GM23338 (cell line): ENCODE data around the gene IDH2. TPM values are rescaled to one million over a fixed set of nuclear protein-coding genes. Genes with fewer than 3 reads are reported as not detected.
A peak's percentile ranks its signal among the peaks of the same experiment; 100 is the strongest.

Source experiments
- ATAC-seq: fragments of 200-7000 bp; cut with Tn5 transposase; 3 replicates; pipeline ENCODE4 v1.9.1; 2020
- DNase-seq: peaks from one replicate; pipeline ENCODE4 v3.0.0-alpha.2; 2015; ENCODE audit warnings: low spot score
- H2AFZ ChIP-seq: fragments of 200-600 bp; sonication (generic); 2 replicates; pipeline ENCODE4 v1.8.0; 2016; ENCODE audit warnings: antibody characterized with exemption, mild to moderate bottlenecking, moderate library complexity
- H3F3A ChIP-seq: fragments of 200-600 bp; sonication (generic); replicated peaks from 2 replicates; pipeline ENCODE4 v1.8.0; 2017; ENCODE audit warnings: antibody characterized with exemption, mixed run types, low read depth
- H3K27ac ChIP-seq: fragments of 200-600 bp; sonication (generic); 2 replicates; pipeline ENCODE4 v1.6.1; 2016; ENCODE audit warnings: low read depth
- H3K27me3 ChIP-seq: fragments of 200-600 bp; sonication (generic); 2 replicates; pipeline ENCODE4 v1.8.0; 2016; ENCODE audit warnings: mild to moderate bottlenecking, mixed run types, moderate library complexity; ENCODE audit not compliant: insufficient read depth
- H3K36me3 ChIP-seq: fragments of 200-600 bp; sonication (generic); 2 replicates; pipeline ENCODE4 v1.8.0; 2016; ENCODE audit warnings: mild to moderate bottlenecking; ENCODE audit not compliant: insufficient read depth
- H3K4me1 ChIP-seq: fragments of 200-600 bp; sonication (generic); 2 replicates; pipeline ENCODE4 v1.8.0; 2016; ENCODE audit warnings: mild to moderate bottlenecking, moderate library complexity; ENCODE audit not compliant: insufficient read depth
- H3K4me2 ChIP-seq: fragments of 200-600 bp; sonication (generic); 2 replicates; pipeline ENCODE4 v1.7.1; 2017; ENCODE audit warnings: mixed run types
- H3K4me3 ChIP-seq: fragments of 200-600 bp; sonication (generic); 2 replicates; pipeline ENCODE4 v1.6.1; 2016; ENCODE audit warnings: mixed run types
- H3K79me2 ChIP-seq: fragments of 200-600 bp; sonication (generic); replicated peaks from 2 replicates; pipeline ENCODE4 v1.8.0; 2017; ENCODE audit warnings: mild to moderate bottlenecking; ENCODE audit not compliant: insufficient read depth
- H3K9me2 ChIP-seq: fragments of 200-600 bp; sonication (generic); 2 replicates; pipeline ENCODE4 v1.8.0; 2017; ENCODE audit not compliant: insufficient read depth
- H4K20me1 ChIP-seq: fragments of 200-600 bp; sonication (generic); replicated peaks from 2 replicates; pipeline ENCODE4 v1.8.0; 2017; ENCODE audit warnings: mild to moderate bottlenecking; ENCODE audit not compliant: insufficient read depth
- H3K27ac Mint-ChIP-seq: 2 replicates; pipeline ENCODE4 v1.8.0; 2020; ENCODE audit warnings: inconsistent platforms, mild to moderate bottlenecking, moderate library complexity, mixed read lengths
- H3K27me3 Mint-ChIP-seq: 3 replicates; pipeline ENCODE4 v1.8.0; 2022; ENCODE audit warnings: low read depth, mild to moderate bottlenecking, moderate library complexity, mixed read lengths, inconsistent platforms; ENCODE audit not compliant: insufficient read depth, poor library complexity
- H3K36me3 Mint-ChIP-seq: 3 replicates; pipeline ENCODE4 v1.8.0; 2021; ENCODE audit warnings: low read depth, mild to moderate bottlenecking, inconsistent platforms, moderate library complexity, mixed read lengths
- H3K4me1 Mint-ChIP-seq: 3 replicates; pipeline ENCODE4 v1.8.0; 2020; ENCODE audit warnings: mild to moderate bottlenecking, inconsistent platforms, mixed read lengths
- H3K4me3 Mint-ChIP-seq: 3 replicates; pipeline ENCODE4 v1.8.0; 2021; ENCODE audit warnings: moderate library complexity, mild to moderate bottlenecking, inconsistent platforms, mixed read lengths
- H3K9me3 Mint-ChIP-seq: 3 replicates; pipeline ENCODE4 v1.8.0; 2020; ENCODE audit warnings: moderate library complexity, mild to moderate bottlenecking, inconsistent platforms, mixed read lengths
- ZNF114 ChIP-seq: fragments of 250-450 bp; sonication (Bioruptor Pico); IDR thresholded peaks from 2 replicates; pipeline ENCODE4 v1.5.0; 2020; ENCODE audit warnings: mild to moderate bottlenecking, moderate library complexity
- ZNF331 ChIP-seq: fragments of 250-450 bp; sonication (Bioruptor Pico); IDR thresholded peaks from 2 replicates; pipeline ENCODE4 v1.5.0; 2020; ENCODE audit warnings: low read depth, mild to moderate bottlenecking, moderate library complexity
- polyA plus RNA-seq: library from polyadenylated mRNA; unstranded; fragments of >200 nt; fragmentation: Nextera tagmentation; extraction: Ambion mirVana; gene quantifications from 2 replicates; pipeline ENCODE4 v1.2.1, GENCODE V29; 2016
- total RNA-seq: library from RNA; depleted of rRNA; stranded (reverse); fragments of >200 nt; shearing (Covaris generic); gene quantifications from 2 replicates; pipeline ENCODE4 v1.2.3, GENCODE V29; 2014
- TF ChIP-seq, protein P1 (sequence below), 2 experiments: fragments of 200-600 bp in 1 of 2; sonication (generic) in 1 of 2; conservative IDR thresholded peaks; 2 replicates each; pipeline versions ENCODE4 v1.5.1 to v1.6.1; 2016 to 2017; ENCODE audit warnings: antibody characterized with exemption in 2 of 2, low read depth in 2 of 2, mild to moderate bottlenecking in 2 of 2, moderate library complexity in 1 of 2
- TF ChIP-seq, protein P2 (sequence below): IDR thresholded peaks from one replicate; pipeline ENCODE4 v1.6.1; 2018; ENCODE audit warnings: antibody characterized with exemption; ENCODE audit not compliant: unreplicated experiment
- TF ChIP-seq, protein P3 (sequence below): fragments of 250-450 bp; sonication (Bioruptor Pico); IDR thresholded peaks from 2 replicates; pipeline ENCODE4 v1.5.0; 2020; ENCODE audit warnings: mild to moderate bottlenecking, moderate library complexity

The IDH2 gene
- total and polyA plus RNA-seq, 2 experiments from 2014 or later = 54.9 to 64.0 TPM

DNA sequence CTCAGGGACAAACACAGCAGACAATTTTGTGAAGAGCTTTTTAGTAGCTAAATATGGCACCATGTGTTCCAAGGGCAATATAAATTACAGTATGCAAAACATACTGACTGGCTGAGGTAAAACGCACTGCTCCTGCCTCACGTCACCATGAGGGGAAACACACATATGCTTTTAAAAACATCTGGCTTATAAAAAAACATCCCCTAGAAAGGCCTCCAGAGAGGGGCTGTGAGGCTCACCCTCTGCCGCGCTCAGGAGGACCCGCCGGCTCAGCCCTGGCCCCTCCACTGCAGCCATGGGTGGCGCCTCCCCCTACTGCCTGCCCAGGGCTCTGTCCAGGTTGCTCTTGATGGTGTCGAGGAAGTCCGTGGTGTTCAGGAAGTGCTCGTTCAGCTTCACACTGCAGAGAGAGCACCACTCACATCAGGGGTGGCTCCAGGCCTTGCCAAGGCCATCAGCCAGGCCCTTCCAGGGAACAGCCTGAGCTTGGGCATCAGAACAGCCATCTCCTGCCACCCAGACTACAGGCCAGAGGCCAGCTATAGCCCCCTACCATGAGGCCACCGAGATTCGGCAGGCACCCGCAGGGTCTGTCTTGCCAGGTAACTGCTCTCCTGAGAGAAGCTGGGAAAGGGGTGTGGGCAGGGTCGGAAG lies 18.2 kb downstream of the IDH2 start:
- Histone ChIP-seq H3K4me1 (no peaks in the 10 kb centered on the region), H3F3A (no peaks in the 10 kb centered on the region; the same call in 1 of the 2 replicates), H3K4me2 (no peak overlapping the region), H4K20me1 (peaks cover 5% of the 10 kb centered on the region; the same call in 1 of the 2 replicates), H3K36me3 (no peaks in the 10 kb centered on the region), H3K27me3 (no peaks in the 10 kb centered on the region), H2AFZ (no peak overlapping the region), H3K9me2 (no peaks in the 10 kb centered on the region; the same call in 1 of the 2 replicates), H3K79me2 (no peaks in the 10 kb centered on the region), H3K27ac (no peak overlapping the region), H3K4me3 (no peak overlapping the region)
- Mint-ChIP-seq H3K4me1 (peaks cover 2% of the 10 kb centered on the region; the same call in 2 of the 3 replicates), H3K27me3 (peaks cover 12% of the 10 kb centered on the region), H3K27ac (no peak overlapping the region; the same call in 1 of the 2 replicates), H3K36me3 (peaks cover 29% of the 10 kb centered on the region), H3K4me3 (no peak overlapping the region), H3K9me3 (no peaks in the 10 kb centered on the region)
- DNase-seq (no peak), ATAC-seq (no peak)
- TF ChIP-seq, protein P1, sequence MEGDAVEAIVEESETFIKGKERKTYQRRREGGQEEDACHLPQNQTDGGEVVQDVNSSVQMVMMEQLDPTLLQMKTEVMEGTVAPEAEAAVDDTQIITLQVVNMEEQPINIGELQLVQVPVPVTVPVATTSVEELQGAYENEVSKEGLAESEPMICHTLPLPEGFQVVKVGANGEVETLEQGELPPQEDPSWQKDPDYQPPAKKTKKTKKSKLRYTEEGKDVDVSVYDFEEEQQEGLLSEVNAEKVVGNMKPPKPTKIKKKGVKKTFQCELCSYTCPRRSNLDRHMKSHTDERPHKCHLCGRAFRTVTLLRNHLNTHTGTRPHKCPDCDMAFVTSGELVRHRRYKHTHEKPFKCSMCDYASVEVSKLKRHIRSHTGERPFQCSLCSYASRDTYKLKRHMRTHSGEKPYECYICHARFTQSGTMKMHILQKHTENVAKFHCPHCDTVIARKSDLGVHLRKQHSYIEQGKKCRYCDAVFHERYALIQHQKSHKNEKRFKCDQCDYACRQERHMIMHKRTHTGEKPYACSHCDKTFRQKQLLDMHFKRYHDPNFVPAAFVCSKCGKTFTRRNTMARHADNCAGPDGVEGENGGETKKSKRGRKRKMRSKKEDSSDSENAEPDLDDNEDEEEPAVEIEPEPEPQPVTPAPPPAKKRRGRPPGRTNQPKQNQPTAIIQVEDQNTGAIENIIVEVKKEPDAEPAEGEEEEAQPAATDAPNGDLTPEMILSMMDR (conservative IDR thresholded peaks at IDR 0.05; ENCODE audit: low read depth in 2 of 2) = peak in 1 of 2 experiments; percentile 34; a peak in 2 of 4 replicates
- TF ChIP-seq, protein P2, sequence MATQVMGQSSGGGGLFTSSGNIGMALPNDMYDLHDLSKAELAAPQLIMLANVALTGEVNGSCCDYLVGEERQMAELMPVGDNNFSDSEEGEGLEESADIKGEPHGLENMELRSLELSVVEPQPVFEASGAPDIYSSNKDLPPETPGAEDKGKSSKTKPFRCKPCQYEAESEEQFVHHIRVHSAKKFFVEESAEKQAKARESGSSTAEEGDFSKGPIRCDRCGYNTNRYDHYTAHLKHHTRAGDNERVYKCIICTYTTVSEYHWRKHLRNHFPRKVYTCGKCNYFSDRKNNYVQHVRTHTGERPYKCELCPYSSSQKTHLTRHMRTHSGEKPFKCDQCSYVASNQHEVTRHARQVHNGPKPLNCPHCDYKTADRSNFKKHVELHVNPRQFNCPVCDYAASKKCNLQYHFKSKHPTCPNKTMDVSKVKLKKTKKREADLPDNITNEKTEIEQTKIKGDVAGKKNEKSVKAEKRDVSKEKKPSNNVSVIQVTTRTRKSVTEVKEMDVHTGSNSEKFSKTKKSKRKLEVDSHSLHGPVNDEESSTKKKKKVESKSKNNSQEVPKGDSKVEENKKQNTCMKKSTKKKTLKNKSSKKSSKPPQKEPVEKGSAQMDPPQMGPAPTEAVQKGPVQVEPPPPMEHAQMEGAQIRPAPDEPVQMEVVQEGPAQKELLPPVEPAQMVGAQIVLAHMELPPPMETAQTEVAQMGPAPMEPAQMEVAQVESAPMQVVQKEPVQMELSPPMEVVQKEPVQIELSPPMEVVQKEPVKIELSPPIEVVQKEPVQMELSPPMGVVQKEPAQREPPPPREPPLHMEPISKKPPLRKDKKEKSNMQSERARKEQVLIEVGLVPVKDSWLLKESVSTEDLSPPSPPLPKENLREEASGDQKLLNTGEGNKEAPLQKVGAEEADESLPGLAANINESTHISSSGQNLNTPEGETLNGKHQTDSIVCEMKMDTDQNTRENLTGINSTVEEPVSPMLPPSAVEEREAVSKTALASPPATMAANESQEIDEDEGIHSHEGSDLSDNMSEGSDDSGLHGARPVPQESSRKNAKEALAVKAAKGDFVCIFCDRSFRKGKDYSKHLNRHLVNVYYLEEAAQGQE = no peak

DNA sequence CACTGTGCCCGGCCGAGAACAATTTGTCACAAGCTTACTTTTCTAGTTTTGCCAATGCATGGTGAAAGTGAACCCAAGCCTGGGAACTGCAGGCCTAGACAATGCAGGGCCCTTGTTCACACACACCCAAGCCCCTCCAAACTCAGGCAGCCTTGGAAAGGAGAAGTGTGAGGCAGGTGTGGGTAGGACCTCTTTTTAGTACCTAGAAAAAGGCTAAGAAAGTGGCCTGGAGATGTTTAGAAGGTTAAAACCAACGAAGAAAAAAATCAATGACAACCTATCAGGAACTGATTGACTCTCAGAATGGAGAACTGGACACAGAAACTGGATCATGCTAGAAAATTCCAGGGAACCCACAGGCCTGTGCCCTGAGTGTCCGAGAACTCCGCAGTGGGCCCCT lies 18.8 kb downstream of the IDH2 start:
- Mint-ChIP-seq H3K4me3 (no peak overlapping the region), H3K27ac (no peak overlapping the region), H3K36me3 (peaks cover 27% of the 10 kb centered on the region), H3K9me3 (no peaks in the 10 kb centered on the region), H3K4me1 (peaks cover 2% of the 10 kb centered on the region; the same call in 2 of the 3 replicates), H3K27me3 (peaks cover 12% of the 10 kb centered on the region)
- H3K27me3 ChIP-seq = no peaks in the 10 kb centered on the region
- H3K4me3 ChIP-seq = no peak overlapping the region
- H3K36me3 ChIP-seq = no peaks in the 10 kb centered on the region
- no peak overlapping the region for H3K4me2 ChIP-seq
- no peak overlapping the region for H3K27ac ChIP-seq
- H3K79me2 ChIP-seq = no peaks in the 10 kb centered on the region
- H3K4me1 ChIP-seq = no peaks in the 10 kb centered on the region
- ATAC-seq = no peak
- H2AFZ ChIP-seq = no peak overlapping the region
- no peaks in the 10 kb centered on the region; the same call in 1 of the 2 replicates for H3K9me2 ChIP-seq
- H3F3A ChIP-seq = no peaks in the 10 kb centered on the region; the same call in 1 of the 2 replicates
- peaks cover 5% of the 10 kb centered on the region; the same call in 1 of the 2 replicates for H4K20me1 ChIP-seq
- no peak for DNase-seq
- no peak for TF ChIP-seq ZNF114 (CRISPR knock-in tag)
- no peak for TF ChIP-seq ZNF331 (CRISPR knock-in tag)
- TF ChIP-seq, protein P3, sequence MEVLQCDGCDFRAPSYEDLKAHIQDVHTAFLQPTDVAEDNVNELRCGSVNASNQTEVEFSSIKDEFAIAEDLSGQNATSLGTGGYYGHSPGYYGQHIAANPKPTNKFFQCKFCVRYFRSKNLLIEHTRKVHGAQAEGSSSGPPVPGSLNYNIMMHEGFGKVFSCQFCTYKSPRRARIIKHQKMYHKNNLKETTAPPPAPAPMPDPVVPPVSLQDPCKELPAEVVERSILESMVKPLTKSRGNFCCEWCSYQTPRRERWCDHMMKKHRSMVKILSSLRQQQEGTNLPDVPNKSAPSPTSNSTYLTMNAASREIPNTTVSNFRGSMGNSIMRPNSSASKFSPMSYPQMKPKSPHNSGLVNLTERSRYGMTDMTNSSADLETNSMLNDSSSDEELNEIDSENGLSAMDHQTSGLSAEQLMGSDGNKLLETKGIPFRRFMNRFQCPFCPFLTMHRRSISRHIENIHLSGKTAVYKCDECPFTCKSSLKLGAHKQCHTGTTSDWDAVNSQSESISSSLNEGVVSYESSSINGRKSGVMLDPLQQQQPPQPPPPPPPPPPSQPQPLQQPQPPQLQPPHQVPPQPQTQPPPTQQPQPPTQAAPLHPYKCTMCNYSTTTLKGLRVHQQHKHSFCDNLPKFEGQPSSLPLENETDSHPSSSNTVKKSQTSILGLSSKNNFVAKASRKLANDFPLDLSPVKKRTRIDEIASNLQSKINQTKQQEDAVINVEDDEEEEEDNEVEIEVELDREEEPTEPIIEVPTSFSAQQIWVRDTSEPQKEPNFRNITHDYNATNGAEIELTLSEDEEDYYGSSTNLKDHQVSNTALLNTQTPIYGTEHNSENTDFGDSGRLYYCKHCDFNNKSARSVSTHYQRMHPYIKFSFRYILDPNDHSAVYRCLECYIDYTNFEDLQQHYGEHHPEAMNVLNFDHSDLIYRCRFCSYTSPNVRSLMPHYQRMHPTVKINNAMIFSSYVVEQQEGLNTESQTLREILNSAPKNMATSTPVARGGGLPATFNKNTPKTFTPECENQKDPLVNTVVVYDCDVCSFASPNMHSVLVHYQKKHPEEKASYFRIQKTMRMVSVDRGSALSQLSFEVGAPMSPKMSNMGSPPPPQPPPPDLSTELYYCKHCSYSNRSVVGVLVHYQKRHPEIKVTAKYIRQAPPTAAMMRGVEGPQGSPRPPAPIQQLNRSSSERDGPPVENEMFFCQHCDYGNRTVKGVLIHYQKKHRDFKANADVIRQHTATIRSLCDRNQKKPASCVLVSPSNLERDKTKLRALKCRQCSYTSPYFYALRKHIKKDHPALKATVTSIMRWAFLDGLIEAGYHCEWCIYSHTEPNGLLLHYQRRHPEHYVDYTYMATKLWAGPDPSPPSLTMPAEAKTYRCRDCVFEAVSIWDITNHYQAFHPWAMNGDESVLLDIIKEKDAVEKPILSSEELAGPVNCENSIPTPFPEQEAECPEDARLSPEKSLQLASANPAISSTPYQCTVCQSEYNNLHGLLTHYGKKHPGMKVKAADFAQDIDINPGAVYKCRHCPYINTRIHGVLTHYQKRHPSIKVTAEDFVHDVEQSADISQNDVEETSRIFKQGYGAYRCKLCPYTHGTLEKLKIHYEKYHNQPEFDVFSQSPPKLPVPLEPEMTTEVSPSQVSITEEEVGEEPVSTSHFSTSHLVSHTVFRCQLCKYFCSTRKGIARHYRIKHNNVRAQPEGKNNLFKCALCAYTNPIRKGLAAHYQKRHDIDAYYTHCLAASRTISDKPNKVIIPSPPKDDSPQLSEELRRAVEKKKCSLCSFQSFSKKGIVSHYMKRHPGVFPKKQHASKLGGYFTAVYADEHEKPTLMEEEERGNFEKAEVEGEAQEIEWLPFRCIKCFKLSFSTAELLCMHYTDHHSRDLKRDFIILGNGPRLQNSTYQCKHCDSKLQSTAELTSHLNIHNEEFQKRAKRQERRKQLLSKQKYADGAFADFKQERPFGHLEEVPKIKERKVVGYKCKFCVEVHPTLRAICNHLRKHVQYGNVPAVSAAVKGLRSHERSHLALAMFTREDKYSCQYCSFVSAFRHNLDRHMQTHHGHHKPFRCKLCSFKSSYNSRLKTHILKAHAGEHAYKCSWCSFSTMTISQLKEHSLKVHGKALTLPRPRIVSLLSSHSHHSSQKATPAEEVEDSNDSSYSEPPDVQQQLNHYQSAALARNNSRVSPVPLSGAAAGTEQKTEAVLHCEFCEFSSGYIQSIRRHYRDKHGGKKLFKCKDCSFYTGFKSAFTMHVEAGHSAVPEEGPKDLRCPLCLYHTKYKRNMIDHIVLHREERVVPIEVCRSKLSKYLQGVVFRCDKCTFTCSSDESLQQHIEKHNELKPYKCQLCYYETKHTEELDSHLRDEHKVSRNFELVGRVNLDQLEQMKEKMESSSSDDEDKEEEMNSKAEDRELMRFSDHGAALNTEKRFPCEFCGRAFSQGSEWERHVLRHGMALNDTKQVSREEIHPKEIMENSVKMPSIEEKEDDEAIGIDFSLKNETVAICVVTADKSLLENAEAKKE = no peak
